ENCODE measurements around the gene C12orf56.

DNA sequence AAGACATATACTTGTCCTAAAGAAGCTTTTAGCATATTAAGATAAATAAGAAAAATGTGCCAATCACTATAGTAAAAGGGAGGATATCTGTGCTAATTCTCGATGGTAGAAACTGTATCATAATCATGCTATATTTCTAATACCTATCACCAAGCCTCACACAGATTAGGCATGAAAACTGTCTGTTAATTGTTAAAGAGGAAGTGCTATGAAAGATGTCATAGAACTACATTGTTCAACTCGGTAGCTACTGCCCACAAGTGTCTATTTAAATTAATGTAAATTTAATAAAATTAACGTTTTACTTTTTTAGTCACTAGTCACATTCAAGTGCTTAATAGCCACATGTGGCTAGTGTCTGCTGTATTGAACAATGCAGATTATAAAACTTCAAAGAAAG is 90.9 kb downstream of the C12orf56 start:
- TF ChIP-seq, protein P1, sequence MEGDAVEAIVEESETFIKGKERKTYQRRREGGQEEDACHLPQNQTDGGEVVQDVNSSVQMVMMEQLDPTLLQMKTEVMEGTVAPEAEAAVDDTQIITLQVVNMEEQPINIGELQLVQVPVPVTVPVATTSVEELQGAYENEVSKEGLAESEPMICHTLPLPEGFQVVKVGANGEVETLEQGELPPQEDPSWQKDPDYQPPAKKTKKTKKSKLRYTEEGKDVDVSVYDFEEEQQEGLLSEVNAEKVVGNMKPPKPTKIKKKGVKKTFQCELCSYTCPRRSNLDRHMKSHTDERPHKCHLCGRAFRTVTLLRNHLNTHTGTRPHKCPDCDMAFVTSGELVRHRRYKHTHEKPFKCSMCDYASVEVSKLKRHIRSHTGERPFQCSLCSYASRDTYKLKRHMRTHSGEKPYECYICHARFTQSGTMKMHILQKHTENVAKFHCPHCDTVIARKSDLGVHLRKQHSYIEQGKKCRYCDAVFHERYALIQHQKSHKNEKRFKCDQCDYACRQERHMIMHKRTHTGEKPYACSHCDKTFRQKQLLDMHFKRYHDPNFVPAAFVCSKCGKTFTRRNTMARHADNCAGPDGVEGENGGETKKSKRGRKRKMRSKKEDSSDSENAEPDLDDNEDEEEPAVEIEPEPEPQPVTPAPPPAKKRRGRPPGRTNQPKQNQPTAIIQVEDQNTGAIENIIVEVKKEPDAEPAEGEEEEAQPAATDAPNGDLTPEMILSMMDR (conservative IDR thresholded peaks at IDR 0.05), result no peak
- no peak for TF ChIP-seq ZFX (IDR thresholded peaks at IDR 0.05)

All from C4-2B (cell line).